ENCODE data around the gene CAPZA1.

CAPZA1 gene

GRCh38 chr1:112677501-112677900 lies 57.9 kb downstream of the CAPZA1 start:
- DNase-seq (ENCODE audit: low read depth) = no peak

- no peak for DNase-seq (ENCODE audit: low read depth)
Measured at GRCh38 chr1:112678605-112679004, 59.0 kb downstream of the CAPZA1 start.

GRCh38 chr1:112685913-112686312 lies 66.3 kb downstream of the CAPZA1 start:
- DNase-seq (ENCODE audit: low read depth) = no peak

- no peak for DNase-seq (ENCODE audit: low read depth)
Measured at GRCh38 chr1:112686417-112686816, 66.8 kb downstream of the CAPZA1 start.

- peak; percentile 32 for DNase-seq (ENCODE audit: low read depth)
Measured at GRCh38 chr1:112686835-112687234, 67.2 kb downstream of the CAPZA1 start.

- no peak for DNase-seq (ENCODE audit: low read depth)
Measured at GRCh38 chr1:112687361-112687760, 67.7 kb downstream of the CAPZA1 start.

- DNase-seq (ENCODE audit: low read depth) = no peak
Measured at GRCh38 chr1:112687785-112688496, 68.3 kb downstream of the CAPZA1 start.

GRCh38 chr1:112688781-112689193 lies 69.2 kb downstream of the CAPZA1 start:
- DNase-seq (ENCODE audit: low read depth) = no peak

- DNase-seq (ENCODE audit: low read depth) = no peak
Measured at GRCh38 chr1:112689196-112689841, 69.7 kb downstream of the CAPZA1 start.

- no peak for DNase-seq (ENCODE audit: low read depth)
Measured at GRCh38 chr1:112689842-112690237, 70.2 kb downstream of the CAPZA1 start.

- DNase-seq (ENCODE audit: low read depth) = no peak
Measured at GRCh38 chr1:112692681-112693080, 73.0 kb downstream of the CAPZA1 start.

- no peak for DNase-seq (ENCODE audit: low read depth)
Measured at GRCh38 chr1:112693821-112694220, 74.2 kb downstream of the CAPZA1 start.

GRCh38 chr1:112694363-112694929 lies 74.8 kb downstream of the CAPZA1 start:
- DNase-seq (ENCODE audit: low read depth) = no peak

- no peak for DNase-seq (ENCODE audit: low read depth)
Measured at GRCh38 chr1:112695276-112695675, 75.6 kb downstream of the CAPZA1 start.

- peak; percentile 61 for DNase-seq (ENCODE audit: low read depth)
Measured at GRCh38 chr1:112696578-112697314, 77.1 kb downstream of the CAPZA1 start.

- no peak for DNase-seq (ENCODE audit: low read depth)
Measured at GRCh38 chr1:112697781-112698201, 78.2 kb downstream of the CAPZA1 start.

- no peak for DNase-seq (ENCODE audit: low read depth)
Measured at GRCh38 chr1:112698366-112699310, 79.0 kb downstream of the CAPZA1 start.

- DNase-seq (ENCODE audit: low read depth) = no peak
Measured at GRCh38 chr1:112699425-112700144, 80.0 kb downstream of the CAPZA1 start.

GRCh38 chr1:112700290-112701226 lies 80.9 kb downstream of the CAPZA1 start:
- DNase-seq (ENCODE audit: low read depth) = peak; percentile 91

All from amniotic epithelial cell (primary cell).